Endothelial cell of umbilical vein (primary cell): ENCODE measurements around the gene TANGO6.

ENCODE experiments used
- EZH2 ChIP-seq: IDR thresholded peaks from 2 replicates; pipeline ENCODE4 v1.6.1; 2012; ENCODE audit warnings: borderline replicate concordance, low read depth, mild to moderate bottlenecking, moderate library complexity, low read length, inconsistent platforms; ENCODE audit not compliant: severe bottlenecking
- FOS ChIP-seq: IDR thresholded peaks from 2 replicates; pipeline ENCODE4 v1.6.1; 2011; ENCODE audit warnings: mild to moderate bottlenecking, low read length, moderate library complexity, borderline replicate concordance; ENCODE audit not compliant: insufficient read depth
- JUN ChIP-seq: IDR thresholded peaks from 2 replicates; pipeline ENCODE4 v1.6.1; 2011; ENCODE audit warnings: borderline replicate concordance, low read depth; ENCODE audit not compliant: insufficient read length, insufficient read depth
- MAX ChIP-seq: IDR thresholded peaks from 2 replicates; pipeline ENCODE4 v1.6.1; 2011; ENCODE audit not compliant: insufficient read depth, insufficient read length
- MYC ChIP-seq: IDR thresholded peaks from one replicate; pipeline ENCODE4 v1.6.1; 2011; ENCODE audit warnings: mild to moderate bottlenecking, low read depth, low read length
- POLR2A ChIP-seq: IDR thresholded peaks from 2 replicates; pipeline ENCODE4 v1.6.1; 2012; ENCODE audit warnings: low read depth, mild to moderate bottlenecking, control low read depth, low read length
- POLR2AphosphoS5 ChIP-seq: IDR thresholded peaks from 2 replicates; pipeline ENCODE4 v1.6.1; 2012; ENCODE audit warnings: low read depth, mild to moderate bottlenecking, control low read depth, low read length, moderate library complexity; ENCODE audit not compliant: insufficient read depth
- TF ChIP-seq, protein P1 (sequence below), 2 donors: IDR thresholded peaks; 1 replicate in 1 of 2; 2 replicates in 1 of 2; pipeline ENCODE4 v1.5.1; 2011; ENCODE audit warnings: low read length in 2 of 2, mild to moderate bottlenecking in 2 of 2, moderate library complexity in 2 of 2, control low read depth in 1 of 2, inconsistent platforms in 1 of 2, low read depth in 1 of 2; ENCODE audit not compliant: insufficient read depth in 1 of 2; ENCODE audit errors: extremely low read depth in 1 of 2

- TF ChIP-seq, protein P1, sequence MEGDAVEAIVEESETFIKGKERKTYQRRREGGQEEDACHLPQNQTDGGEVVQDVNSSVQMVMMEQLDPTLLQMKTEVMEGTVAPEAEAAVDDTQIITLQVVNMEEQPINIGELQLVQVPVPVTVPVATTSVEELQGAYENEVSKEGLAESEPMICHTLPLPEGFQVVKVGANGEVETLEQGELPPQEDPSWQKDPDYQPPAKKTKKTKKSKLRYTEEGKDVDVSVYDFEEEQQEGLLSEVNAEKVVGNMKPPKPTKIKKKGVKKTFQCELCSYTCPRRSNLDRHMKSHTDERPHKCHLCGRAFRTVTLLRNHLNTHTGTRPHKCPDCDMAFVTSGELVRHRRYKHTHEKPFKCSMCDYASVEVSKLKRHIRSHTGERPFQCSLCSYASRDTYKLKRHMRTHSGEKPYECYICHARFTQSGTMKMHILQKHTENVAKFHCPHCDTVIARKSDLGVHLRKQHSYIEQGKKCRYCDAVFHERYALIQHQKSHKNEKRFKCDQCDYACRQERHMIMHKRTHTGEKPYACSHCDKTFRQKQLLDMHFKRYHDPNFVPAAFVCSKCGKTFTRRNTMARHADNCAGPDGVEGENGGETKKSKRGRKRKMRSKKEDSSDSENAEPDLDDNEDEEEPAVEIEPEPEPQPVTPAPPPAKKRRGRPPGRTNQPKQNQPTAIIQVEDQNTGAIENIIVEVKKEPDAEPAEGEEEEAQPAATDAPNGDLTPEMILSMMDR (IDR thresholded peaks at IDR 0.05; ENCODE audit: extremely low read depth in 1 of 2, insufficient read depth in 1 of 2, low read depth in 1 of 2, low read length in 2 of 2), result no peak
- TF ChIP-seq MAX, result no peak
- TF ChIP-seq POLR2A, result no peak
- TF ChIP-seq FOS, result no peak
- no peak for TF ChIP-seq MYC
- no peak for TF ChIP-seq EZH2
- TF ChIP-seq POLR2AphosphoS5, result no peak
- no peak for TF ChIP-seq JUN
Measured at GRCh38 chr16:69056421-69056820, 213.1 kb downstream of the TANGO6 start.
